Astrocyte of the cerebellum (primary cell): ENCODE results near the gene NIPA2.

Experiments
- DNase-seq: peaks from one replicate; pipeline ENCODE4 v3.0.0-alpha.2; 2011; ENCODE audit warnings: low read depth
- H3K4me3 ChIP-seq: 2 replicates; pipeline ENCODE4 v1.5.1; 2011; ENCODE audit warnings: mild to moderate bottlenecking, low read depth, low read length, moderate library complexity
- in situ Hi-C: cut with HindIII; loops from 2 replicates; pipeline ENCODE4 v1.10.0; 2017; ENCODE audit warnings: low sequenced_read_pairs
- TF ChIP-seq, protein P1 (sequence below): IDR thresholded peaks from 2 replicates; pipeline ENCODE4 v1.5.1; 2012; ENCODE audit warnings: low read length, low read depth, moderate library complexity, mild to moderate bottlenecking; ENCODE audit errors: missing control alignments

NIPA2 gene

DNA sequence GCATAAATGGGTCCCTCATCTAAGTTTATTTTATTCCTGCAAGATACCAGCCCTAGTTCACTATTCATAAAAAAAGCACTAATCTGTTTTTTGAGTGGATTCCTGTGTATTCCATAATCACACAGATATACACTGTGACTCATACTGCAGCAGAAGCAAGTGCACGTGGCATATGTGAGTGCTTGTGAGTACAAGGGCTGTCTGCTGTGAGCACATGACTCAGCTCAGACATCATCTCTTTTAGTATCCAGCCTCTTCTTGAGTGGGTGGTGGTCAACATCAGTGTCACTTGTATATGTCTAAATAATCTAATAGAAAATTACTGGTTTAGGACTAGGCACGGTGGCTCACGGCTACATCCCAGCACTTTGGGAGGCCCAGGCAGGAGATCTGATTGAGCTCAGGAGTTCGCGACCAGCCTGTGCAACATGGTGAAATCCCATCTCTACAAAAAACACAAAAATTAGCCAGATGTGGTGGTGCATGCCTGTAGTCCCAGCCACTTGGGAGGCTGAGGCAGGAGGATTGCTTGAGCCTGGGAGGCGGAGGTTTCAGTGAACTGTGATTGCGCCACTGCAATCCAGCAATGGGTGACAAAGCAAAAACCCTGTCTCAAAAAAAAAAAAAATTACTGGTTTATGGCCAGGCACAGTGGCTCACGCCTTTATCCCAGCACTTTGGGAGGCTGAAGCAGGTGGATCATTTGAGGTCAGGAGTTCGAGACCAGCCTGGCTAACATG lies 49.8 kb downstream of the NIPA2 start:
- in situ Hi-C loops, result no loop called here
- peak; percentile 60 for DNase-seq
- no peak overlapping the region for H3K4me3 ChIP-seq
- TF ChIP-seq, protein P1, sequence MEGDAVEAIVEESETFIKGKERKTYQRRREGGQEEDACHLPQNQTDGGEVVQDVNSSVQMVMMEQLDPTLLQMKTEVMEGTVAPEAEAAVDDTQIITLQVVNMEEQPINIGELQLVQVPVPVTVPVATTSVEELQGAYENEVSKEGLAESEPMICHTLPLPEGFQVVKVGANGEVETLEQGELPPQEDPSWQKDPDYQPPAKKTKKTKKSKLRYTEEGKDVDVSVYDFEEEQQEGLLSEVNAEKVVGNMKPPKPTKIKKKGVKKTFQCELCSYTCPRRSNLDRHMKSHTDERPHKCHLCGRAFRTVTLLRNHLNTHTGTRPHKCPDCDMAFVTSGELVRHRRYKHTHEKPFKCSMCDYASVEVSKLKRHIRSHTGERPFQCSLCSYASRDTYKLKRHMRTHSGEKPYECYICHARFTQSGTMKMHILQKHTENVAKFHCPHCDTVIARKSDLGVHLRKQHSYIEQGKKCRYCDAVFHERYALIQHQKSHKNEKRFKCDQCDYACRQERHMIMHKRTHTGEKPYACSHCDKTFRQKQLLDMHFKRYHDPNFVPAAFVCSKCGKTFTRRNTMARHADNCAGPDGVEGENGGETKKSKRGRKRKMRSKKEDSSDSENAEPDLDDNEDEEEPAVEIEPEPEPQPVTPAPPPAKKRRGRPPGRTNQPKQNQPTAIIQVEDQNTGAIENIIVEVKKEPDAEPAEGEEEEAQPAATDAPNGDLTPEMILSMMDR, result no peak

- in situ Hi-C loops, result no loop called here
- DNase-seq, result no peak
- no peak overlapping the region for H3K4me3 ChIP-seq
- TF ChIP-seq, protein P1, result no peak
Observed at GRCh38 chr15:22889146-22889818, 50.8 kb downstream of the NIPA2 start.

GRCh38 chr15:22890296-22890695 lies 51.8 kb downstream of the NIPA2 start:
- TF ChIP-seq, protein P1, result no peak
- H3K4me3 ChIP-seq, result no peak overlapping the region
- in situ Hi-C loops, result no loop called here
- no peak for DNase-seq

DNA sequence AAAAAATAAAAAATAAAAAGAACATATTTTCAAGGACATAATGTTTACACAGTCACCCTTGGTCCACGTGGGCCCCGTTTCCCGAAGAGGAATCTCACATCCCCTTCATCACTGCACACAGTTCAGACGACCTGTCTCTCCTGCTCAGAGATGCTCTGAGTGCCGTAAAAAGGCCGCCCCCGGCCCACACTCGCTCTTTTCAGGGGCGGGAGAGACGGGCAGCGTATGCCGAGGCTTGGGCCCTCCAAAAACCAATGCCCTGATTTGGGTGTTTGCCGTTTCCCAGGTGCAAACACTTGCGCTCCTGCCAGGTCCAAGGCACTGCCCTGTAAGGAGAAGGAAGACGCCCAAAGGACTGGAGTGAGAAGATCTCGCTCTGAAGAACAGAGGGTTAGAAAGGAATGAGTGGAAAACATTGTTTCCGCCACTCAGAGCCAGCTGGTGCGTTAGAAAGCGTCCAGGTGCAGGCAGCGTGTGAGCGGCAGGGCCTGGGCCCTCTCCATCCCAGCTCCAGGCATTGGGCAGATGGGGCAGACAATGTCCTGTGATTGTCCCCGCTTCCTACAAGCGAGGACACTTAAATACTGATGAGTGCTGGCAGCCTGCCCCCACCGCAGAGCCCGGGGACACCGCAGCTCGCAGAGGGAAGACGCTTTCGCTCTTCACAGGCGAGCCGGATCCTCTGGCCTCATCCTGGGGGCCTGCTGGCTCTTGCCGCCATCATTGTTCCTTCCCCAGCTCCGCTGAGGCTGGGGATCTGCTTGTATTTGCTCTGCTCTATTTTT lies 53.2 kb downstream of the NIPA2 start:
- DNase-seq, result no peak
- in situ Hi-C loops, result no loop called here
- TF ChIP-seq, protein P1, result no peak
- H3K4me3 ChIP-seq, result no peak overlapping the region

DNA sequence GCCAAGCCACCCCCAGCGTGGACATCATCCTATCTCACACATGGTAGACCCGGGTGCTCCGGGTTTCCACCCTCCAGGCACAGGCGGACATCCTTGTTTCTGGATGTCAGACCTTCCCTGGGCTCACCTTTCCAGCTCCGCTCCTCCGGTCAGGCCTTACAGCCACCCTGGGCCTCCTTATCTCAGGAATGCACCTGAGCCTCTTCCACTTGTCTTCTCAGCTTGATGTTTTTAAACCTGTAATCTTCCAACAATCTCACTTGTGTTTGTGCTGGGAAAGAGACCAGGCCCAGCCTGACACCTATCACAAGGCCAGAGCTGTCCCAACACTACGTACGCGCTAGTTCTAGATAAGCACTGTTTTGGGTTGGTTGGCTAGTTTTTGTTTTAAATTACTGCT lies 53.9 kb downstream of the NIPA2 start:
- TF ChIP-seq, protein P1, result no peak
- no peak overlapping the region for H3K4me3 ChIP-seq
- DNase-seq, result no peak
- in situ Hi-C loops, result no loop called here

DNA sequence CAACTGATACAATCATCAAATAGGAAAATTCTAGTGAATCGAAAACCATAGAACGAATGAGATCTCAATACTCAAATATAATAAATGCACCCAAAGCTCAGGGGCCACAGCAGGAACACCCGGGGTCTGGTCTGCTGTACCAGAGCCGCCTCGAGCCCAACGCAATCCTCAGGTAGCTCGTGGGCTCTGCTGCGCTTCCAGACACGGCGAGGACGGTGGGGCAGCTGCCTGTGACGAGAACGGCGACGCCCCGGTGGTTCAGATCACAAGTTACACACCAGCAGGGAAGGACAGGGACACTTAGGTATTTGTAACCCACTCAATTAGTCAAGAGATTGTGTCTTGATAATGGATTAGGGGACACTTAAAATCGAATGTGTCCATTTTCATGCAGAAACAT lies 54.6 kb downstream of the NIPA2 start:
- DNase-seq, result no peak
- H3K4me3 ChIP-seq, result no peak overlapping the region
- in situ Hi-C loops, result no loop called here
- TF ChIP-seq, protein P1, result no peak
